HS-27A (cell line): Measurements from ENCODE around the gene FMNL3.

Experiments
- DNase-seq: peaks from one replicate; pipeline ENCODE4 v3.0.0-alpha.2; 2012; ENCODE audit warnings: low read depth, missing footprints

FMNL3 gene

GRCh38 chr12:49649445-49649844 is 57.8 kb downstream of the FMNL3 start:
- DNase-seq, result no peak

GRCh38 chr12:49648712-49649003 is 58.5 kb downstream of the FMNL3 start:
- no peak for DNase-seq

GRCh38 chr12:49647827-49648711 is 59.1 kb downstream of the FMNL3 start:
- no peak for DNase-seq

GRCh38 chr12:49646871-49647654 is 60.1 kb downstream of the FMNL3 start:
- no peak for DNase-seq

GRCh38 chr12:49646331-49646830 is 60.8 kb downstream of the FMNL3 start:
- DNase-seq, result no peak

GRCh38 chr12:49645146-49646039 is 61.8 kb downstream of the FMNL3 start:
- no peak for DNase-seq

- peak; percentile 35 for DNase-seq
These were observed 62.6 kb downstream of the FMNL3 start for GRCh38 chr12:49644620-49644994.

- DNase-seq, result no peak
These were observed 63.1 kb downstream of the FMNL3 start for GRCh38 chr12:49643961-49644619.

- no peak for DNase-seq
These were observed 64.1 kb downstream of the FMNL3 start for GRCh38 chr12:49643135-49643534.

- DNase-seq, result no peak
These were observed 64.8 kb downstream of the FMNL3 start for GRCh38 chr12:49642370-49642802.

- no peak for DNase-seq
These were observed 65.3 kb downstream of the FMNL3 start for GRCh38 chr12:49641748-49642369.

GRCh38 chr12:49636979-49637755 is 70.0 kb downstream of the FMNL3 start:
- DNase-seq, result no peak

- no peak for DNase-seq
These were observed 70.6 kb downstream of the FMNL3 start for GRCh38 chr12:49636574-49636973.

GRCh38 chr12:49635656-49636055 is 71.5 kb downstream of the FMNL3 start:
- DNase-seq, result no peak

GRCh38 chr12:49635036-49635435 is 72.2 kb downstream of the FMNL3 start:
- no peak for DNase-seq

- DNase-seq, result no peak
These were observed 73.4 kb downstream of the FMNL3 start for GRCh38 chr12:49633703-49634345.

GRCh38 chr12:49632986-49633702 is 74.1 kb downstream of the FMNL3 start:
- DNase-seq, result no peak

- DNase-seq, result no peak
These were observed 74.8 kb downstream of the FMNL3 start for GRCh38 chr12:49632401-49632800.

GRCh38 chr12:49631336-49631907 is 75.8 kb downstream of the FMNL3 start:
- DNase-seq, result no peak
